Kidney epithelial cell (primary cell): ENCODE data around the gene SRPRB. TPM values are rescaled to one million over a fixed set of nuclear protein-coding genes. Genes with fewer than 3 reads are reported as not detected.

Experiments used
- DNase-seq: peaks from one replicate; pipeline ENCODE4 v3.0.0-alpha.2; 2010; ENCODE audit warnings: low read depth
- H3K27me3 ChIP-seq: 2 replicates; pipeline ENCODE4 v1.6.0; 2011; ENCODE audit warnings: low read length; ENCODE audit not compliant: control insufficient read depth, insufficient read depth
- H3K36me3 ChIP-seq: 2 replicates; pipeline ENCODE4 v1.5.1; 2011; ENCODE audit warnings: low read length; ENCODE audit not compliant: control insufficient read depth, insufficient read depth
- H3K4me3 ChIP-seq: 2 replicates; pipeline ENCODE4 v1.5.1; 2011; ENCODE audit warnings: low read depth, mild to moderate bottlenecking, control low read depth, low read length
- total RNA-seq: library from RNA; depleted of rRNA; stranded (reverse); fragments of >200 nt; gene quantifications from 2 replicates; pipeline ENCODE4 v1.2.3, GENCODE V29; 2015
- TF ChIP-seq, protein P1 (sequence below): IDR thresholded peaks from 2 replicates; pipeline ENCODE4 v1.5.1; 2011; ENCODE audit warnings: mild to moderate bottlenecking, moderate library complexity, low read length, control low read depth, inconsistent platforms; ENCODE audit not compliant: insufficient read depth, poor library complexity, severe bottlenecking

SRPRB gene
- total RNA-seq, 1 donor from 2014 or later: 67.3 TPM

DNA sequence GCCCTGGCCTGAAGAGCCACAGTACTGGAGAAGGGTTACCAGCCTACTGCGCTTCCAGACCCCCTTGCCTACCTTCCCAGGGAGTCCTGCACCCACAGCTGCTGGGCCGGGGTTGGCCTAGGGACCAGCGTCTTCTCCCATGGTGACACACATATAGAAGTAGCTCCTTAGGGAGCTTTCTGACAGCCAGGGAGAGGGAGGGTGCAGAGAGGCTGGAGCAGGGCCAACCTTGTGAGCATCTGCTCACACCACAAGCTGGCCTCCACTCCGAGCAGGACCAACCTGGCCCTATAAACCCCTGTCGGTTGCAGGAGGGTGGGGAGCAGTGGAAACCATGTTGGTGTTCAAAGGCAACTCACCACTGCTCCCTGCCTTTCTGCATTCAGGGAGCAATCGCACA, 35.2 kb downstream of the SRPRB start:
- no peak for DNase-seq
- H3K36me3 ChIP-seq: no peaks in the 10 kb centered on the region
- TF ChIP-seq, protein P1, sequence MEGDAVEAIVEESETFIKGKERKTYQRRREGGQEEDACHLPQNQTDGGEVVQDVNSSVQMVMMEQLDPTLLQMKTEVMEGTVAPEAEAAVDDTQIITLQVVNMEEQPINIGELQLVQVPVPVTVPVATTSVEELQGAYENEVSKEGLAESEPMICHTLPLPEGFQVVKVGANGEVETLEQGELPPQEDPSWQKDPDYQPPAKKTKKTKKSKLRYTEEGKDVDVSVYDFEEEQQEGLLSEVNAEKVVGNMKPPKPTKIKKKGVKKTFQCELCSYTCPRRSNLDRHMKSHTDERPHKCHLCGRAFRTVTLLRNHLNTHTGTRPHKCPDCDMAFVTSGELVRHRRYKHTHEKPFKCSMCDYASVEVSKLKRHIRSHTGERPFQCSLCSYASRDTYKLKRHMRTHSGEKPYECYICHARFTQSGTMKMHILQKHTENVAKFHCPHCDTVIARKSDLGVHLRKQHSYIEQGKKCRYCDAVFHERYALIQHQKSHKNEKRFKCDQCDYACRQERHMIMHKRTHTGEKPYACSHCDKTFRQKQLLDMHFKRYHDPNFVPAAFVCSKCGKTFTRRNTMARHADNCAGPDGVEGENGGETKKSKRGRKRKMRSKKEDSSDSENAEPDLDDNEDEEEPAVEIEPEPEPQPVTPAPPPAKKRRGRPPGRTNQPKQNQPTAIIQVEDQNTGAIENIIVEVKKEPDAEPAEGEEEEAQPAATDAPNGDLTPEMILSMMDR: no peak
- H3K27me3 ChIP-seq: no peaks in the 10 kb centered on the region
- no peak overlapping the region for H3K4me3 ChIP-seq

DNA sequence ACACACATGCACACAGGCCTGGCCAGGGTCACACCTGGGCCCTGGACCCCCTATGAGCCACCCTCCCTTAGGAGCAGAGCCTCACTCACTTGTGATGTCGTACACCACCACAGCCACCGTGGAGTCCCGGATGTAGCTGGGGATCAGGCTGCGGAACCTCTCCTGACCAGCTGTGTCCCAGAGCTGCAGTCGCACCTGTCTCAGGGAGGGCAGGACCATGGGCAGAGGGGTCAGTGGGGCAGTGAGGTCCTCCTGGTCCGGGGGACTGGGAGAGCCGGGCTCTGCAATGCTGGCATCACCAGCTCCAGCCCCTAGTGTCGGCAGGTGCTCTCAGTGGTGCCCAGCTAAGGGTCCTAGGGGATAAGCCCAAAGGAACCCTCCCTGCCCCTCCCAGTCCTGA, 35.6 kb downstream of the SRPRB start:
- TF ChIP-seq, protein P1: no peak
- H3K4me3 ChIP-seq: no peak overlapping the region
- DNase-seq: no peak
- no peaks in the 10 kb centered on the region for H3K36me3 ChIP-seq
- no peaks in the 10 kb centered on the region for H3K27me3 ChIP-seq

DNA sequence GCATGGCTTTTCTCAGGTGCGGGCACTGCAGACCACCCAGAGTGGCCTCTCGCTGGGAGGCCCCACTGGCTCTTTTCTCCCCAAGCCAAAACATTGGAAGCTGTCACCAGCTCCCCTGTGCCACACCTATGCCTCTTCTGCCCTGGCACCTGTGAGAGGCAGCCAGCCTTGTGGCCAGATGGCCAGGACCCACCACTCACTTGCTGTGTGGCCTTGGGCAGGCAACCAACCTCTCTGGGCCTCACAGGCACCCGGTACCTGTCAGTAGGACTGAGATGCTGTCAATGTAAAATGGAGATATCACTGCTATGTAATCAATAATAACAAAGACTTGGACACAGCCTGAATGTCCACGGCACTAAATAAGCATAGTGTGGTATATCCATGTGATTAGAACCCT, 36.5 kb downstream of the SRPRB start:
- no peaks in the 10 kb centered on the region for H3K36me3 ChIP-seq
- H3K27me3 ChIP-seq: no peaks in the 10 kb centered on the region
- TF ChIP-seq, protein P1: no peak
- no peak overlapping the region for H3K4me3 ChIP-seq
- no peak for DNase-seq

DNA sequence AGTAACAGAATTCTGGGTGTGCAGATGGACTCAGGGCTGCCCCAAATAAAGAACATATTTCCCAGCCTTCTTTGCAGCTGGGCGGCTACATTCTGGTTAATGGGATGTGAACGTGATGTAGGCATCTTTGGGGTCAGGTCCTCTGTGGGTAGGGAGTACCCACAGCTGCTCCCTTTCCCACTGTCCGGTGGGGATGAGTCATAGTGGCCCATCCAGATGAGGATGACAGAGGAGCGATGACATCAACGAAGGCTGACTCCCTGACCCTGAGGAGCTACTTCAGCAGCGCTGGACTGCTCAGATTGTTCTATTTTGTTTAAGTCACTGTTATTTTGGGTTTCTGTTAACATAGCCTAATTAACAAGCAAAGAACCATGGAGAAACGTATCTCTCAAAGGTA, 38.0 kb downstream of the SRPRB start:
- peak; percentile 72 for DNase-seq
- H3K27me3 ChIP-seq: no peaks in the 10 kb centered on the region
- H3K36me3 ChIP-seq: no peaks in the 10 kb centered on the region
- H3K4me3 ChIP-seq: no peak overlapping the region
- TF ChIP-seq, protein P1: no peak

DNA sequence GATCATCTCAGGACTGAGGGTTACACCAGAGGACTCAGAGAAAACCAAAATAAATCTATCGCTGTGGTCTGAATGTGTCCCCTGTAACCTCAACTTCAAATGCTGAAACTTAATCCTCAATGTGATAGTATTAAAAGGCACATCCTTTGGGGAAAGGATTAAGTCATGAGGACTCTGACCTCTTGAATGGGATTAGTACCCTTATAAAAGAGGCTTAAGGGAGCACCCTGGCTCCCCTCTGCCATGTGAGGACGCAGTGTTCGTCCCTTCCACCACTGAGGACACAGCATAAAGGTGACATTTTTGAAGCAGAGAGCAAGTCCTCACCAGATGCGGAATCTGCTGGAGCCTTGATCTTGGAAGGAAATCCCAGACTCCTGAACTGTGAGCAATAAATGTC, 39.5 kb downstream of the SRPRB start:
- Histone ChIP-seq H3K36me3 (no peaks in the 10 kb centered on the region), H3K4me3 (no peak overlapping the region), H3K27me3 (no peaks in the 10 kb centered on the region)
- no peak for DNase-seq
- TF ChIP-seq, protein P1: no peak

DNA sequence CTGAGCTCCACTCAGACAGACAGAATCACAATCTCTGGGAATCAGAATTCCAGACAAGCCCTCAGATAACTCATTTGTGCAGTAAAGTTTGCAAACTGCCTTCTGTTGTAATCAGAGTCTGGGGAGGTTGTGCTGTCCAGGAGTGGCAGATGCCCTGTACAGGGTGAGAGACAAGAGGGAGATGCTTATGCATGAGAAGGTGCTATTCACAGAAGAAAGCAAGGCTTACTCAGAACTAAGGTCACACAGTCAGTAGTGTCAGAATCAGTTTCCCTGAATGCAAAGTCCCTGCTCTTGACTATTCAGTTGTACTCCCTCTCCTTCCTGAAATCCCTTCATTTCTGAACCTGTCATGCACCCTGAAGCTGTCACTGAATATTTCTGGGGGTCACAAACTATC, 43.7 kb downstream of the SRPRB start:
- no peak for DNase-seq
- Histone ChIP-seq H3K4me3 (no peak overlapping the region), H3K27me3 (no peaks in the 10 kb centered on the region), H3K36me3 (no peaks in the 10 kb centered on the region)
- TF ChIP-seq, protein P1: no peak
